ENCODE results near the gene FYB2. TPM values are rescaled to one million over a fixed set of nuclear protein-coding genes. Genes with fewer than 3 reads are reported as not detected.

Gene FYB2
- total RNA-seq, 1 experiment from 2014 or later = 0.48 TPM

DNA sequence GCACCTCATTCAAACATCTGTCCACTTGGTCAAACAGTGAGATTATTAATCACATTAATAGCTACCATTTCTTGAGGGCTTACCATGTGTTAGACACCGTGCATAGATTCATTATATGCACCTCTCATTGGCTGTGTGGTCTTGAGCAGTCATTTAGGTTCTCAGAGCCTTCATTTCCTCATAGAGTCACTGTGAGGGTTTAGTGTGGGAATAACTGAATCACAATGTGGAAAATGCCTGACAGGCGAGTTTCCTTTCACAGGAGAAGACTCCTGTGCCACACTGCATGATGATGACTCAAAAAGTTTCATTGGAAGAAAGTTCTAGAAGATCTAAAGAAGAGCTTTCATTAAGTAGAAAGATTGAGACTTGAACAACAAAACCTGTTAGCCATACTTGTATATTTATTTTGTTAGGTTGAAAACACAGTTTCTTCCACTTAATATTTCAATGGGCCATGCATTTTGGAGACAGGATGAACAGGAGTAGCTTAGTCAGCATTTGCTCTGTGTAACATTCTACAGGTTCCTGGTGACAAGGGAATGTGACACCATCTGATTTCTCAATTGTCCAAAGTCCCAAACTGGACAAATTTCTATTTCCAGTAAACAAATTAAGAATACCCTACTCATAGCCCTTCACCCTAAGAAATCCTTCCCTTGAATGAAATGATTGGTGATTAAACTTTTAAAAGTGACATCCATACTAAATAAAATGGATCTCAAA, 45.7 kb downstream of the FYB2 start:
- WGBS (ENCODE audit: extremely low coverage, insufficient read length, low lambda C conversion rate) = no CpG with 5 or more reads among the region's 2 CpGs

More for the DNA sequence above, 45.7 kb downstream of the FYB2 start:
- H2BK12ac ChIP-seq (ENCODE audit: insufficient read length, low read depth, low read length) = no peak overlapping the region
- no peaks in the 10 kb centered on the region for H3K9me3 Mint-ChIP-seq
- no peak overlapping the region for H3K4ac ChIP-seq (ENCODE audit: low read depth, low read length)
- no peak overlapping the region for H3K18ac ChIP-seq (ENCODE audit: insufficient read length, low read depth, low read length)
- TF ChIP-seq, protein P1, sequence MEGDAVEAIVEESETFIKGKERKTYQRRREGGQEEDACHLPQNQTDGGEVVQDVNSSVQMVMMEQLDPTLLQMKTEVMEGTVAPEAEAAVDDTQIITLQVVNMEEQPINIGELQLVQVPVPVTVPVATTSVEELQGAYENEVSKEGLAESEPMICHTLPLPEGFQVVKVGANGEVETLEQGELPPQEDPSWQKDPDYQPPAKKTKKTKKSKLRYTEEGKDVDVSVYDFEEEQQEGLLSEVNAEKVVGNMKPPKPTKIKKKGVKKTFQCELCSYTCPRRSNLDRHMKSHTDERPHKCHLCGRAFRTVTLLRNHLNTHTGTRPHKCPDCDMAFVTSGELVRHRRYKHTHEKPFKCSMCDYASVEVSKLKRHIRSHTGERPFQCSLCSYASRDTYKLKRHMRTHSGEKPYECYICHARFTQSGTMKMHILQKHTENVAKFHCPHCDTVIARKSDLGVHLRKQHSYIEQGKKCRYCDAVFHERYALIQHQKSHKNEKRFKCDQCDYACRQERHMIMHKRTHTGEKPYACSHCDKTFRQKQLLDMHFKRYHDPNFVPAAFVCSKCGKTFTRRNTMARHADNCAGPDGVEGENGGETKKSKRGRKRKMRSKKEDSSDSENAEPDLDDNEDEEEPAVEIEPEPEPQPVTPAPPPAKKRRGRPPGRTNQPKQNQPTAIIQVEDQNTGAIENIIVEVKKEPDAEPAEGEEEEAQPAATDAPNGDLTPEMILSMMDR (conservative IDR thresholded peaks at IDR 0.05) = no peak
- H3K9ac ChIP-seq (ENCODE audit: extremely low read depth, insufficient read length, low read length) = no peak overlapping the region
- H2BK15ac ChIP-seq (ENCODE audit: low read depth, low read length) = no peak overlapping the region
- H3K4me2 ChIP-seq (ENCODE audit: insufficient read depth, insufficient read length, low read length) = no peak overlapping the region
- H3K79me1 ChIP-seq (ENCODE audit: insufficient read depth, low read depth, low read length, poor library complexity, severe bottlenecking) = no peaks in the 10 kb centered on the region
- no peak overlapping the region for H3T11ph ChIP-seq (ENCODE audit: low read length)
- no peak overlapping the region for H3K14ac ChIP-seq (ENCODE audit: insufficient read depth, low read length)
- no peaks in the 10 kb centered on the region for H3K36me3 Mint-ChIP-seq (ENCODE audit: insufficient read depth in 1 of 3, low read depth in 3 of 3)
- H4K91ac ChIP-seq (ENCODE audit: insufficient read length, low read depth, low read length) = no peak overlapping the region
- no peak overlapping the region for H4K5ac ChIP-seq (ENCODE audit: insufficient read length, low read depth, low read length)
- H2BK120ac ChIP-seq (ENCODE audit: low read depth, low read length, poor library complexity, severe bottlenecking) = no peak overlapping the region
- H2AFZ ChIP-seq (ENCODE audit: low read length) = no peak overlapping the region
- H2BK5ac ChIP-seq (ENCODE audit: insufficient read length, low read length) = no peak overlapping the region
- no peak overlapping the region for H3K27ac ChIP-seq (ENCODE audit: insufficient read length, low read depth, low read length)
- H3K79me2 ChIP-seq (ENCODE audit: insufficient read depth, low read length) = no peaks in the 10 kb centered on the region
- no peak overlapping the region for H3K4me3 Mint-ChIP-seq
- no peak overlapping the region for H2AK5ac ChIP-seq (ENCODE audit: insufficient read length, low read length)
- no peak for DNase-seq
- no peaks in the 10 kb centered on the region for H3K23me2 ChIP-seq (ENCODE audit: insufficient read length, low read depth, low read length, poor library complexity, severe bottlenecking)
- H2BK20ac ChIP-seq (ENCODE audit: low read depth, low read length, poor library complexity, severe bottlenecking) = no peak overlapping the region
- H3K56ac ChIP-seq (ENCODE audit: insufficient read length, low read depth, low read length) = no peak overlapping the region
- no peak overlapping the region for H3K27ac Mint-ChIP-seq
- no peaks in the 10 kb centered on the region for H4K20me1 ChIP-seq (ENCODE audit: control insufficient read depth, insufficient read depth, insufficient read length)
- H3K27me3 Mint-ChIP-seq (ENCODE audit: low read depth) = peaks cover 2% of the 10 kb centered on the region
- H3K9me3 ChIP-seq (ENCODE audit: control insufficient read depth, low read depth, low read length) = no peaks in the 10 kb centered on the region
- no peaks in the 10 kb centered on the region for H3K27me3 ChIP-seq (ENCODE audit: insufficient read depth, low read length)
- H3K4me1 ChIP-seq (ENCODE audit: insufficient read depth, low read length) = no peaks in the 10 kb centered on the region
- H3K4me1 Mint-ChIP-seq = no peaks in the 10 kb centered on the region
- no peak overlapping the region for H3K23ac ChIP-seq (ENCODE audit: insufficient read length, low read depth, low read length)
- no peak overlapping the region for H4K8ac ChIP-seq (replicated peaks; ENCODE audit: insufficient read length, low read depth, low read length)

Measured in H9 (cell line).